Glutamatergic neuron (in vitro differentiated cells): ENCODE results near the gene RAP1GAP. TPM values are rescaled to one million over a fixed set of nuclear protein-coding genes. Genes with fewer than 3 reads are reported as not detected.
A peak's percentile ranks its signal among the peaks of the same experiment; 100 is the strongest.

Experiments
- DNase-seq: peaks from one replicate; pipeline ENCODE4 v3.0.0; 2022
- H3K27ac Mint-ChIP-seq: one replicate; pipeline ENCODE4 v1.8.0; 2020; ENCODE audit warnings: mild to moderate bottlenecking, mixed read lengths, inconsistent platforms; ENCODE audit not compliant: unreplicated experiment
- H3K27me3 Mint-ChIP-seq: one replicate; pipeline ENCODE4 v1.8.0; 2020; ENCODE audit warnings: mild to moderate bottlenecking, moderate library complexity, mixed read lengths, inconsistent platforms; ENCODE audit not compliant: unreplicated experiment
- H3K36me3 Mint-ChIP-seq: one replicate; pipeline ENCODE4 v1.8.0; 2020; ENCODE audit warnings: mild to moderate bottlenecking, mixed read lengths, inconsistent platforms; ENCODE audit not compliant: unreplicated experiment
- H3K4me1 Mint-ChIP-seq: one replicate; pipeline ENCODE4 v1.8.0; 2020; ENCODE audit warnings: mild to moderate bottlenecking, low read depth, mixed read lengths, inconsistent platforms; ENCODE audit not compliant: unreplicated experiment
- H3K4me3 Mint-ChIP-seq: one replicate; pipeline ENCODE4 v1.8.0; 2020; ENCODE audit warnings: mild to moderate bottlenecking, mixed read lengths, inconsistent platforms; ENCODE audit not compliant: unreplicated experiment
- H3K9me3 Mint-ChIP-seq: one replicate; pipeline ENCODE4 v1.8.0; 2020; ENCODE audit warnings: mild to moderate bottlenecking, moderate library complexity, mixed read lengths, inconsistent platforms; ENCODE audit not compliant: unreplicated experiment
- total RNA-seq: library from RNA; stranded (reverse); fragmentation: NEBNext Ultra II Directional; extraction: Animal tissue kit (Norgen Biotek cat#: 25700); gene quantifications from one replicate; pipeline ENCODE4 v1.2.1, GENCODE V29; 2021; ENCODE audit not compliant: unreplicated experiment
- TF ChIP-seq, protein P1 (sequence below): fragments of 200-600 bp; sonication (generic); IDR thresholded peaks from one replicate; pipeline ENCODE4 v1.5.0; 2021; ENCODE audit not compliant: partially characterized antibody, unreplicated experiment

The RAP1GAP gene
- total RNA-seq, 1 donor from 2014 or later: 4.8 TPM

- Mint-ChIP-seq H3K4me3 (no peak overlapping the region), H3K36me3 (no peaks in the 10 kb centered on the region)
- TF ChIP-seq, protein P1, sequence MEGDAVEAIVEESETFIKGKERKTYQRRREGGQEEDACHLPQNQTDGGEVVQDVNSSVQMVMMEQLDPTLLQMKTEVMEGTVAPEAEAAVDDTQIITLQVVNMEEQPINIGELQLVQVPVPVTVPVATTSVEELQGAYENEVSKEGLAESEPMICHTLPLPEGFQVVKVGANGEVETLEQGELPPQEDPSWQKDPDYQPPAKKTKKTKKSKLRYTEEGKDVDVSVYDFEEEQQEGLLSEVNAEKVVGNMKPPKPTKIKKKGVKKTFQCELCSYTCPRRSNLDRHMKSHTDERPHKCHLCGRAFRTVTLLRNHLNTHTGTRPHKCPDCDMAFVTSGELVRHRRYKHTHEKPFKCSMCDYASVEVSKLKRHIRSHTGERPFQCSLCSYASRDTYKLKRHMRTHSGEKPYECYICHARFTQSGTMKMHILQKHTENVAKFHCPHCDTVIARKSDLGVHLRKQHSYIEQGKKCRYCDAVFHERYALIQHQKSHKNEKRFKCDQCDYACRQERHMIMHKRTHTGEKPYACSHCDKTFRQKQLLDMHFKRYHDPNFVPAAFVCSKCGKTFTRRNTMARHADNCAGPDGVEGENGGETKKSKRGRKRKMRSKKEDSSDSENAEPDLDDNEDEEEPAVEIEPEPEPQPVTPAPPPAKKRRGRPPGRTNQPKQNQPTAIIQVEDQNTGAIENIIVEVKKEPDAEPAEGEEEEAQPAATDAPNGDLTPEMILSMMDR: no peak
These were observed 59.1 kb downstream of the RAP1GAP start for GRCh38 chr1:21610027-21610426.

DNA sequence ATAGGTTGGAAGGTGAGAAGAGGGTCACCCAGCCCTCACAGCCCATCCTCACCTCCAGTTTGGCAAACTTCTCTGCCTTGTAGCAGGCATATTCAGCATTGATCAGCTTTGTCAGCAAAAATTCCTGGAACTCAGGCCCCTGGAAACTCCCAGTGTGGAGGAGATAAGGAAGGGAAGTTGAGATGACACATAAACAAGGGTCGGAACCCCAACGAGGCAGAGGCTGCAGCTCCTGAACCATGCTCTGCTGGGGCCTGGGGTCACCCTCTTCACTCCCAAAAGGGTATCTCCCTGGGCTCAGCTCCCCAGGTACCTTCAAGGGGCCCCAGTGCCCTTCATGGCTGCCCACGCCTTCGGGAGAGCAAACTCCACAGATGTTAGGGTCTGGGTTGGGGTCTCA, 60.4 kb downstream of the RAP1GAP start:
- H3K4me1 Mint-ChIP-seq: peaks cover 7% of the 10 kb centered on the region
- H3K27me3 Mint-ChIP-seq: peaks cover 14% of the 10 kb centered on the region
- H3K36me3 Mint-ChIP-seq: no peaks in the 10 kb centered on the region
- no peak overlapping the region for H3K4me3 Mint-ChIP-seq
- DNase-seq: no peak
- TF ChIP-seq, protein P1: no peak
- H3K27ac Mint-ChIP-seq: no peak overlapping the region
- peaks cover 5% of the 10 kb centered on the region for H3K9me3 Mint-ChIP-seq

More at GRCh38 chr1:21610027-21610426, 59.1 kb downstream of the RAP1GAP start:
- peaks cover 2% of the 10 kb centered on the region for H3K9me3 Mint-ChIP-seq
- H3K27me3 Mint-ChIP-seq: peaks cover 6% of the 10 kb centered on the region
- H3K4me1 Mint-ChIP-seq: peaks cover 4% of the 10 kb centered on the region
- DNase-seq: no peak
- H3K27ac Mint-ChIP-seq: no peak overlapping the region

DNA sequence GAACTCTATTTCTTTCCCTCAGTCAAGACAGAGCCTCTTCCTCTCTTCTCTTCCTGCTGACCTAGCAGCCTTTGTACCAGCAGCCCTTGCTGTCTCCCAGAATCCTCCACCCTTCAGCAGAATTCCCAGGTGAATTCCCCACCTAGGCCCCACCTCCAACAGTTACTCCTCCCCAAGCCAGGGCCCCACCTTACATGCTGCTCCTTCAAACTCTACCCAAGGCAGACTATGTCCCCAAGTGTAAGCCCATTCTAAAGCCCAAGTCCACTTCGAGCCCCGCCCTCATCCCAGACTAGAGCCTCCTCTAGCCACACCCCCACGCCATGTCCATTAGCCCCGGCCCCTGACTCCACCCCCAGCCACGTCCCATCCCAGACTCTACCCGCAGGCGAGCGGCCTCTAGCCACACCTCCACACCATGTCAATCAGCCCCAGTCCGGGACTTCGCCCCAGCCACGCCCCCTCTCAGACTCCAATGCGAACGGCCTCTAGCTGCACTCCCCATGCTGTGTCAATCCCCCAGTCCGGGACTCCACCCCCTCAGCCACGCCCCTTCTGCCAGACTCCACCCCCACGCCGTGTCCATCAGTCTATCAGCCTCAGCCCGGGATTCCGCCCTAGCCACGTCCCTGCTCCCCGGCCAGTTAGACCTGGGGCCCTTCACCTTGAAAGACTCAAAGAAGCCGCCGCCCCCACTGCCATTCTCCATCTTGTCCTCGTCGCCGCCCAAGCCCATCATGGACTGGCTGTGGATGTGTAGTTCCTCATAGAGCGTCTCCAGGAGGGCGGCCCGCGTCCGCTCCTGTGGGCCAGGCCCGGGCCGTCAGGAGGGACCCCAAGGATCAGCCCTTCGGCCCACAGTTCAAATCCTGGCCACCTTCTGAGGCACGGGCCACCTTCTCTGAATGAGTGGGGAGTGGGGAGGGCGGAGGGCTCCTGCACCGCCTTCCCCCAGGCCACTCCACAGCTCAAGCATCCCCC, 61.3 kb downstream of the RAP1GAP start:
- Mint-ChIP-seq H3K36me3 (no peaks in the 10 kb centered on the region), H3K4me1 (peaks cover 7% of the 10 kb centered on the region), H3K27ac (peak overlapping the region; percentile 28), H3K27me3 (peaks cover 14% of the 10 kb centered on the region), H3K4me3 (peak overlapping the region; percentile 61), H3K9me3 (peaks cover 5% of the 10 kb centered on the region)
- TF ChIP-seq, protein P1: no peak
- DNase-seq: peak; percentile 90

GRCh38 chr1:21605964-21606705, 63.0 kb downstream of the RAP1GAP start:
- no peak for DNase-seq
- Mint-ChIP-seq H3K4me3 (no peak overlapping the region), H3K27me3 (peaks cover 14% of the 10 kb centered on the region), H3K27ac (no peak overlapping the region), H3K9me3 (peaks cover 3% of the 10 kb centered on the region), H3K36me3 (no peaks in the 10 kb centered on the region), H3K4me1 (peaks cover 7% of the 10 kb centered on the region)
- TF ChIP-seq, protein P1: no peak
